ENCODE results near the gene PKN2. TPM values are rescaled to one million over a fixed set of nuclear protein-coding genes. Genes with fewer than 3 reads are reported as not detected.

The PKN2 gene
- total and polyA plus RNA-seq, 2 experiments from 2014 or later = 14.6 to 29.4 TPM

- Histone ChIP-seq H3K4me2 (no peak overlapping the region), H3K27ac (ENCODE audit: low read depth) (peak overlapping the region; percentile 12; the same call in 1 of the 2 replicates), H3K27me3 (ENCODE audit: insufficient read depth) (no peaks in the 10 kb centered on the region), H3K79me2 (replicated peaks; ENCODE audit: insufficient read depth) (no peaks in the 10 kb centered on the region; the same call in 1 of the 2 replicates), H3K4me1 (ENCODE audit: insufficient read depth) (no peaks in the 10 kb centered on the region), H4K20me1 (replicated peaks; ENCODE audit: insufficient read depth) (no peaks in the 10 kb centered on the region), H3F3A (replicated peaks; ENCODE audit: low read depth) (no peaks in the 10 kb centered on the region), H3K9me2 (ENCODE audit: insufficient read depth) (no peaks in the 10 kb centered on the region), H3K4me3 (no peak overlapping the region), H2AFZ (no peak overlapping the region), H3K36me3 (ENCODE audit: insufficient read depth) (no peaks in the 10 kb centered on the region)
- Mint-ChIP-seq H3K27me3 (ENCODE audit: insufficient read depth, low read depth, poor library complexity) (no peaks in the 10 kb centered on the region), H3K9me3 (no peaks in the 10 kb centered on the region), H3K36me3 (ENCODE audit: low read depth) (no peaks in the 10 kb centered on the region), H3K27ac (no peak overlapping the region), H3K4me3 (no peak overlapping the region), H3K4me1 (peaks cover 4% of the 10 kb centered on the region; the same call in 1 of the 3 replicates)
- TF ChIP-seq CREB1 (CRISPR knock-in tag; IDR thresholded peaks at IDR 0.05; ENCODE audit: low read depth) (no peak), STAT1 (IDR thresholded peaks at IDR 0.05; ENCODE audit: unreplicated experiment) (no peak), ZNF331 (CRISPR knock-in tag; IDR thresholded peaks at IDR 0.05; ENCODE audit: low read depth) (no peak), EZH2 (IDR thresholded peaks at IDR 0.05; ENCODE audit: low read depth, unreplicated experiment) (no peak), POLR2AphosphoS5 (IDR thresholded peaks at IDR 0.05; ENCODE audit: low read depth) (no peak), JUNB (IDR thresholded peaks at IDR 0.05; ENCODE audit: unreplicated experiment) (no peak), ZNF462 (CRISPR knock-in tag; IDR thresholded peaks at IDR 0.05) (no peak), NANOG (IDR thresholded peaks at IDR 0.05; ENCODE audit: borderline replicate concordance) (no peak), CTCF (conservative IDR thresholded peaks at IDR 0.05; ENCODE audit: low read depth in 2 of 2) (no peak), ZNF114 (CRISPR knock-in tag; IDR thresholded peaks at IDR 0.05) (no peak), EZH2phosphoT487 (IDR thresholded peaks at IDR 0.05; ENCODE audit: unreplicated experiment) (no peak), REST (IDR thresholded peaks at IDR 0.05; ENCODE audit: unreplicated experiment) (no peak), ETS1 (IDR thresholded peaks at IDR 0.05) (no peak)
- no peak for ATAC-seq
- DNase-seq (ENCODE audit: low spot score) = no peak
Observed at GRCh38 chr1:88878731-88879130, 194.7 kb downstream of the PKN2 start.

All from GM23338 (cell line).